Ovary (tissue), 9 donors: ENCODE results near the gene TTLL5. TPM values are rescaled to one million over a fixed set of nuclear protein-coding genes. Genes with fewer than 3 reads are reported as not detected.

Experiments
- DNase-seq, 5 donors: peaks; one replicate each; pipeline ENCODE4 v3.0.0-alpha.2; 2019 to 2020
- H3K27ac ChIP-seq, 2 donors: fragments of 200-600 bp; one replicate each; pipeline versions ENCODE4 v1.5.1 to v1.8.0; 2019 to 2022
- H3K27me3 ChIP-seq: fragments of 200-600 bp; one replicate; pipeline ENCODE4 v1.8.0; 2022
- H3K36me3 ChIP-seq: fragments of 200-600 bp; sonication (generic); one replicate; pipeline ENCODE4 v1.5.1; 2019
- H3K4me1 ChIP-seq: one replicate; pipeline ENCODE4 v1.8.1; 2013; ENCODE audit warnings: mild to moderate bottlenecking, moderate library complexity; ENCODE audit not compliant: insufficient read depth
- H3K4me3 ChIP-seq: fragments of 200-600 bp; sonication (generic); one replicate; pipeline ENCODE4 v1.5.1; 2017
- H3K9me3 ChIP-seq, 2 donors: fragments of 200-600 bp in 1 of 2; sonication (generic) in 1 of 2; one replicate each; pipeline versions ENCODE4 v1.5.1 to v1.8.1; 2013 to 2019; ENCODE audit warnings: mild to moderate bottlenecking in 1 of 2, moderate library complexity in 1 of 2
- CTCF ChIP-seq, 3 donors: fragments of 450-650 bp in 2 of 3; fragments of 200-600 bp in 1 of 3; IDR thresholded peaks; one replicate each; pipeline versions ENCODE4 v1.5.1 to v1.8.0; 2016 to 2022; ENCODE audit warnings: antibody characterized with exemption in 3 of 3, mild to moderate bottlenecking in 1 of 3
- EP300 ChIP-seq: sonication (generic); formaldehyde crosslinking; IDR thresholded peaks from one replicate; pipeline ENCODE4 v1.6.1; 2017; ENCODE audit warnings: antibody characterized with exemption
- POLR2A ChIP-seq: fragments of 450-650 bp; IDR thresholded peaks from one replicate; pipeline ENCODE4 v1.6.1; 2017; ENCODE audit warnings: antibody characterized with exemption, mild to moderate bottlenecking, moderate library complexity
- WGBS, 3 donors: extraction: QIAGEN DNeasy Blood & Tissue Kit in 1 of 3; methylation state at CpG; one replicate each; pipeline versions ENCODE4 v1.1.5 to v1.1.7; 2013 to 2017; 5-methylcytosine and 5-hydroxymethylcytosine counted together
- intact Hi-C, 4 donors: fragments of 100-400 bp; cut with DNase I; formaldehyde crosslinking; loops; one replicate each; pipeline versions ENCODE4 v1.11.0 to v1.15.1; 2022 to 2023
- polyA plus RNA-seq, 2 donors: library from polyadenylated mRNA; stranded (reverse); fragments of 200-250 nt in 1 of 2; fragments of 350-450 nt in 1 of 2; fragmentation: Illumina TruSeq in 1 of 2; extraction: RNeasy Lipid Tissue Mini Kit (QIAGEN cat#74804) in 1 of 2; gene quantifications; one replicate each; pipeline ENCODE4 v1.2.3, GENCODE V29; 2013 to 2014
- total RNA-seq, 7 donors: library from RNA; depleted of rRNA in 2 of 7; stranded (reverse); fragments of >200 nt in 2 of 7; fragmentation: NEBNext Ultra II Directional in 3 of 7; extraction: Animal tissue kit (Norgen Biotek cat#: 25700) in 3 of 7; gene quantifications; one replicate each; pipeline versions ENCODE4 v1.1.0 to v1.2.4, GENCODE V29; 2016 to 2023
- donor health status: DM: no; HTN: no; CAD: no; lungs with moderate emphysema.
- donor health status: DM: no; HTN: no; CAD: no.
- donor health status: Bipolar disorder and iron deficiency.
- donor health status: DM: yes; HTN: yes; CAD: no.
- donor health status: DM: no; HTN: no; CAD: no.
- donor health status: DM: yes; HTN: yes; CAD: no.

The TTLL5 gene
- total and polyA plus RNA-seq, 9 donors = 11.0 to 34.9 (median 27.3) TPM

- DNase-seq = no peak
- Histone ChIP-seq H3K27me3 (no peaks in the 10 kb centered on the region), H3K4me3 (no peak overlapping the region), H3K9me3 (no peaks in the 10 kb centered on the region), H3K4me1 (no peaks in the 10 kb centered on the region), H3K36me3 (no peaks in the 10 kb centered on the region), H3K27ac (no peak overlapping the region)
- intact Hi-C loops = no loop called here
- WGBS, 3 donors = 96 to 98% (median 97%) methylated on average over 4 of the region's 4 CpGs
- TF ChIP-seq CTCF (IDR thresholded peaks at IDR 0.05) (no peak), POLR2A (no peak), EP300 (no peak)
Measured at GRCh38 chr14:75926431-75927115, 265.5 kb downstream of the TTLL5 start.

GRCh38 chr14:75927564-75928087 lies 266.6 kb downstream of the TTLL5 start:
- Histone ChIP-seq H3K9me3 (no peaks in the 10 kb centered on the region), H3K27me3 (no peaks in the 10 kb centered on the region), H3K27ac (no peak overlapping the region), H3K4me3 (no peak overlapping the region), H3K36me3 (no peaks in the 10 kb centered on the region), H3K4me1 (no peaks in the 10 kb centered on the region)
- intact Hi-C loops = no loop called here
- WGBS, 3 donors = 73 to 85% (median 74%) methylated on average over 6 of the region's 6 CpGs
- no peak for DNase-seq
- TF ChIP-seq POLR2A (no peak), CTCF (IDR thresholded peaks at IDR 0.05) (no peak), EP300 (no peak)

GRCh38 chr14:75928690-75929181 lies 267.7 kb downstream of the TTLL5 start:
- Histone ChIP-seq H3K36me3 (no peaks in the 10 kb centered on the region), H3K4me3 (no peak overlapping the region), H3K4me1 (no peaks in the 10 kb centered on the region), H3K27me3 (no peaks in the 10 kb centered on the region), H3K9me3 (no peaks in the 10 kb centered on the region), H3K27ac (no peak overlapping the region)
- WGBS, 3 donors = 10 to 15% (median 12%) methylated on average over 5 of the region's 5 CpGs
- no peak for DNase-seq
- intact Hi-C loops = no loop called here
- TF ChIP-seq POLR2A = no peak
- TF ChIP-seq CTCF (IDR thresholded peaks at IDR 0.05) = no peak
- TF ChIP-seq EP300 = no peak

- no peaks in the 10 kb centered on the region for H3K27me3 ChIP-seq
- 50 to 96% (median 50%) methylated on average over 2 of the region's 2 CpGs for WGBS, 3 donors
- no peaks in the 10 kb centered on the region for H3K4me1 ChIP-seq
- no peak for DNase-seq
- H3K27ac ChIP-seq = no peak overlapping the region
- H3K36me3 ChIP-seq = no peaks in the 10 kb centered on the region
- H3K9me3 ChIP-seq = no peaks in the 10 kb centered on the region
- intact Hi-C loops = no loop called here
- TF ChIP-seq CTCF (IDR thresholded peaks at IDR 0.05) = no peak
- no peak for TF ChIP-seq EP300
- H3K4me3 ChIP-seq = no peak overlapping the region
Measured at GRCh38 chr14:75933712-75934296, 272.8 kb downstream of the TTLL5 start.
